SU-DHL-6 (cell line): ENCODE data around the gene DMD.

Source experiments
- CTCF ChIP-seq: fragments of 200-600 bp; sonication (generic); IDR thresholded peaks from one replicate; pipeline ENCODE4 v1.5.1; 2017; ENCODE audit warnings: antibody characterized with exemption, mild to moderate bottlenecking, low read length, moderate library complexity; ENCODE audit not compliant: insufficient read depth, poor library complexity, severe bottlenecking
- EZH2phosphoT487 ChIP-seq: fragments of 200-600 bp; sonication (generic), shearing (Covaris generic); conservative IDR thresholded peaks from 2 replicates; pipeline ENCODE4 v1.6.1; 2018; ENCODE audit warnings: mild to moderate bottlenecking, antibody characterized with exemption, low read length, moderate library complexity, mixed read lengths

- no peak for TF ChIP-seq CTCF
- no peak for TF ChIP-seq EZH2phosphoT487
Measured at GRCh38 chrX:33218819-33219218, 7.5 kb upstream of the DMD start.
